Cardiac fibroblast (primary cell): ENCODE data around the gene GALNT16.

Source experiments
- DNase-seq, 2 donors: peaks; one replicate each; pipeline versions ENCODE4 v3.0.0 to v3.0.0-alpha.2; 2010; ENCODE audit warnings: low read depth in 2 of 2
- H3K4me3 ChIP-seq, 2 donors: replicated peaks in 1 of 2; 1 replicate in 1 of 2; 2 replicates in 1 of 2; pipeline ENCODE4 v1.5.1; 2011; ENCODE audit warnings: low read depth in 2 of 2, low read length in 2 of 2, mild to moderate bottlenecking in 2 of 2, moderate library complexity in 1 of 2
- CTCF ChIP-seq: IDR thresholded peaks from one replicate; pipeline ENCODE4 v1.5.1; 2011; ENCODE audit warnings: low read depth, mild to moderate bottlenecking, low read length, inconsistent platforms

The GALNT16 gene

DNA sequence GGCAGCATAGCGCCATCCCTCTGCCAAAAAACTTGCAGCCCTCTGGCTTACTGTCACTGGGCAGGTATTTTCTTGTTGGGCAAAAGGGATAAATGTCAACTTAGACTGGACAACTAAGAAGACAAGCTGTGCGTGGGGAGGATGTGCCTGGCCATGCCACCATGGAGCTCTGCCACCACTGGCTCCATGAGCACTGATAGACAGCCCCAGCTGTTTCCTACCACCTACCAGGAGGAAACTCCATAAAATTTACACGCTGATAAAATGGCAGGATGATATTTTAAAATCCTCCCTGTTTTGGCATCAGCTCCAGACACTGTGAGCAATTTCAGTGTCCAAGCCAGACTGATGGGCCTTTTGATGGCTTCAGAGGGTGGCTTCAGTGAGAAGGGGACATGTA is 7.1 kb upstream of the GALNT16 start:
- H3K4me3 ChIP-seq: no peak overlapping the region
- TF ChIP-seq CTCF: no peak
- DNase-seq: no peak

GRCh38 chr14:69259168-69259526 is 811 bp upstream of the GALNT16 start:
- no peak for TF ChIP-seq CTCF
- no peak for DNase-seq
- peak overlapping the region; percentile 39 to 55 for H3K4me3 ChIP-seq

GRCh38 chr14:69260190-69260860 is 367 bp downstream of the GALNT16 start:
- peak; percentile 19 to 22 for DNase-seq
- peak overlapping the region; percentile 55 to 59 for H3K4me3 ChIP-seq
- TF ChIP-seq CTCF: no peak

- no peak for DNase-seq
- H3K4me3 ChIP-seq: peak overlapping the region; percentile 27 to 55
- peak; percentile 25 for TF ChIP-seq CTCF
These were observed 1.1 kb downstream of the GALNT16 start for GRCh38 chr14:69260861-69261564.

GRCh38 chr14:69261761-69262331 is 1.9 kb downstream of the GALNT16 start:
- peak in 1 of 2 donors; percentile 25 for DNase-seq
- no peak for TF ChIP-seq CTCF
- no peak overlapping the region for H3K4me3 ChIP-seq

DNA sequence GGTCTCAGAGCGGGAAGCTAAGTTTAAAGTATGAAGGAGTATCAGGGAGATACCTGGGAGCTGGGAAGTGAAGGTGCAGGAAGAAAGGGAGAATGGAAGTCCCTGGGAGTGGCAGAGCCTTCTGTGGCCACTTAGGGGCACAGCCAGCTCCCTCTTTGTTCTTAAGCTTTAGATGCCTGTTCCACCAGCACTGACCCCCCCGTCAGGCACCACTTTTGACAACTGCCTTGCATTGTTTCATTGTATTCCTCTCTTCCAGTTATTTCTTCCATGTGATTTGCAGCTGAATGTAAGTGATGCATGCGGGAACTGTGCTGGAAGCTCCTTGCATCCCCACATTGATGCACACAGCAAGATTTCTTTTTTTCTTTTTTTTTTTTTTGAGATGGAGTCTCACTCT is 2.6 kb downstream of the GALNT16 start:
- no peak for TF ChIP-seq CTCF
- H3K4me3 ChIP-seq: no peak overlapping the region
- no peak for DNase-seq
